ENCODE measurements around the gene ZNF17. TPM values are rescaled to one million over a fixed set of nuclear protein-coding genes. Genes with fewer than 3 reads are reported as not detected.

Gene ZNF17
- total and polyA plus RNA-seq, 2 of the 8 experiments (the other 6 are each of a cell fraction or from before 2014, with no cell fraction given) = 3.8 to 10.2 TPM

GRCh38 chr19:57452307-57452706 lies 41.3 kb downstream of the ZNF17 start:
- Histone ChIP-seq H3K9ac (replicated peaks in 1 of 4; ENCODE audit: extremely low read depth in 1 of 4, low read depth in 3 of 4, low read length in 3 of 4) (no peak overlapping the region), H3K18ac (ENCODE audit: extremely low read depth, low read length) (no peak overlapping the region), H4K8ac (ENCODE audit: extremely low read depth, insufficient read depth, low read length) (no peak overlapping the region), H3K23me2 (ENCODE audit: low read depth, low read length) (no peaks in the 10 kb centered on the region), H3K36me3 (ENCODE audit: control insufficient read depth in 2 of 4, insufficient read depth in 4 of 4, low read length in 3 of 4) (no peaks in the 10 kb centered on the region), H3K79me2 (ENCODE audit: control insufficient read depth in 1 of 2, insufficient read depth in 2 of 2, low read length in 2 of 2) (no peaks in the 10 kb centered on the region), H3K4ac (replicated peaks; ENCODE audit: insufficient read length, low read depth, low read length) (no peak overlapping the region), H3K4me3 (ENCODE audit: extremely low read depth in 1 of 4, insufficient read depth in 2 of 4, low read depth in 3 of 4, low read length in 4 of 4) (no peak overlapping the region), H3K56ac (replicated peaks; ENCODE audit: insufficient read length, low read depth, low read length) (no peak overlapping the region), H4K5ac (ENCODE audit: insufficient read length, low read depth, low read length) (no peak overlapping the region), H2BK12ac (ENCODE audit: low read depth, low read length) (no peak overlapping the region), H3K4me2 (ENCODE audit: insufficient read depth in 1 of 2, low read depth in 2 of 2, low read length in 2 of 2) (no peak overlapping the region), H2AK5ac (ENCODE audit: low read depth, low read length) (no peak overlapping the region), H3K14ac (ENCODE audit: insufficient read length) (no peak overlapping the region), H3K9me3 (ENCODE audit: insufficient read depth in 2 of 2, low read depth in 1 of 2, low read length in 1 of 2) (no peaks in the 10 kb centered on the region), H3K4me1 (replicated peaks in 1 of 4; ENCODE audit: control insufficient read depth in 3 of 4, insufficient read depth in 4 of 4, low read length in 3 of 4) (no peaks in the 10 kb centered on the region), H3K79me1 (ENCODE audit: low read depth, low read length) (0 out of 2 replicates have a peak, but pooled peaks cover 2% of the 10 kb centered on the region), H4K91ac (replicated peaks; ENCODE audit: insufficient read length, low read length) (no peak overlapping the region), H4K20me1 (replicated peaks in 1 of 2; ENCODE audit: control insufficient read depth in 1 of 2, insufficient read depth in 2 of 2, low read length in 2 of 2) (no peaks in the 10 kb centered on the region), H2AFZ (ENCODE audit: low read length) (no peak overlapping the region), H2BK120ac (replicated peaks; ENCODE audit: low read depth, low read length) (no peak overlapping the region), H3K27ac (ENCODE audit: low read depth, low read length) (no peak overlapping the region), H2BK15ac (ENCODE audit: low read length) (no peak overlapping the region), H2BK5ac (ENCODE audit: low read depth, low read length) (no peak overlapping the region), H3K27me3 (replicated peaks in 1 of 4; ENCODE audit: control insufficient read depth in 3 of 4, extremely low read depth in 1 of 4, insufficient read depth in 3 of 4, low read length in 3 of 4) (no peaks in the 10 kb centered on the region), H2BK20ac (ENCODE audit: low read length) (no peak overlapping the region), H3K23ac (ENCODE audit: insufficient read length) (no peak overlapping the region)
- POLR2A ChIA-PET (ENCODE audit: partially characterized antibody) = no interaction called here
- CTCF ChIA-PET (ENCODE audit: partially characterized antibody) = no interaction called here
- FAIRE-seq = no peak
- WGBS, 2 experiments (ENCODE audit: extremely low coverage in 1 of 2, insufficient coverage in 1 of 2, insufficient read length in 1 of 2, insufficient replicate concordance in 2 of 2, low coverage in 1 of 2, low lambda C conversion rate in 2 of 2, missing lambda C conversion rate in 1 of 2) = 79% methylated on average over 3 of the region's 3 CpGs; no CpG with 5 or more reads in 1 of the 2 experiments
- TF ChIP-seq TBP (IDR thresholded peaks at IDR 0.05; ENCODE audit: low read depth, low read length) (no peak), CEBPB (IDR thresholded peaks at IDR 0.05; ENCODE audit: low read depth, low read length) (peak; percentile 45; the same call in 1 of the 2 replicates)
- DNase-seq (ENCODE audit: low read depth in 1 of 2, low spot score in 2 of 2) = no peak
